ENCODE measurements around the gene AATF.

Gene AATF

GRCh38 chr17:36934692-36935630 is 13.8 kb upstream of the AATF start:
- no peak overlapping the region for H3K27ac ChIP-seq (ENCODE audit: low read length)
- no peaks in the 10 kb centered on the region for H3K36me3 ChIP-seq (replicated peaks; ENCODE audit: insufficient read depth, low read length)
- no peaks in the 10 kb centered on the region for H4K20me1 ChIP-seq (ENCODE audit: insufficient read depth, low read length)
- no peaks in the 10 kb centered on the region for H3K9me3 ChIP-seq (replicated peaks; ENCODE audit: insufficient read depth, low read length)
- H3K4me2 ChIP-seq (ENCODE audit: low read depth, low read length): no peak overlapping the region; the same call in 1 of the 2 replicates
- H3K27me3 ChIP-seq (replicated peaks; ENCODE audit: insufficient read depth, low read length): peaks cover 98% of the 10 kb centered on the region
- H3K79me2 ChIP-seq (ENCODE audit: low read length): no peaks in the 10 kb centered on the region
- H3K4me3 ChIP-seq (ENCODE audit: low read length): no peak overlapping the region
- H3F3A ChIP-seq (ENCODE audit: insufficient read depth, low read length): no peaks in the 10 kb centered on the region
- no peak overlapping the region for H3K9ac ChIP-seq (ENCODE audit: low read length)
- DNase-seq: no peak
- TF ChIP-seq, protein P1, sequence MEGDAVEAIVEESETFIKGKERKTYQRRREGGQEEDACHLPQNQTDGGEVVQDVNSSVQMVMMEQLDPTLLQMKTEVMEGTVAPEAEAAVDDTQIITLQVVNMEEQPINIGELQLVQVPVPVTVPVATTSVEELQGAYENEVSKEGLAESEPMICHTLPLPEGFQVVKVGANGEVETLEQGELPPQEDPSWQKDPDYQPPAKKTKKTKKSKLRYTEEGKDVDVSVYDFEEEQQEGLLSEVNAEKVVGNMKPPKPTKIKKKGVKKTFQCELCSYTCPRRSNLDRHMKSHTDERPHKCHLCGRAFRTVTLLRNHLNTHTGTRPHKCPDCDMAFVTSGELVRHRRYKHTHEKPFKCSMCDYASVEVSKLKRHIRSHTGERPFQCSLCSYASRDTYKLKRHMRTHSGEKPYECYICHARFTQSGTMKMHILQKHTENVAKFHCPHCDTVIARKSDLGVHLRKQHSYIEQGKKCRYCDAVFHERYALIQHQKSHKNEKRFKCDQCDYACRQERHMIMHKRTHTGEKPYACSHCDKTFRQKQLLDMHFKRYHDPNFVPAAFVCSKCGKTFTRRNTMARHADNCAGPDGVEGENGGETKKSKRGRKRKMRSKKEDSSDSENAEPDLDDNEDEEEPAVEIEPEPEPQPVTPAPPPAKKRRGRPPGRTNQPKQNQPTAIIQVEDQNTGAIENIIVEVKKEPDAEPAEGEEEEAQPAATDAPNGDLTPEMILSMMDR (IDR thresholded peaks at IDR 0.05; ENCODE audit: low read length): no peak
- TF ChIP-seq EZH2phosphoT487 (IDR thresholded peaks at IDR 0.05; ENCODE audit: low read length) (no peak), EZH2 (optimal IDR thresholded peaks at IDR 0.05; ENCODE audit: low read depth, low read length) (no peak)
- no peaks in the 10 kb centered on the region for H3K4me1 ChIP-seq (ENCODE audit: low read length)
- H2AFZ ChIP-seq (ENCODE audit: low read length): no peak overlapping the region
- no peaks in the 10 kb centered on the region for H3K9me2 ChIP-seq (replicated peaks; ENCODE audit: insufficient read depth, low read length)

GRCh38 chr17:36935671-36936454 is 12.9 kb upstream of the AATF start:
- Histone ChIP-seq H3F3A (ENCODE audit: insufficient read depth, low read length) (no peaks in the 10 kb centered on the region), H3K9ac (ENCODE audit: low read length) (no peak overlapping the region), H3K9me3 (replicated peaks; ENCODE audit: insufficient read depth, low read length) (no peaks in the 10 kb centered on the region), H2AFZ (ENCODE audit: low read length) (no peak overlapping the region), H3K4me2 (ENCODE audit: low read depth, low read length) (peak overlapping the region; percentile 83), H4K20me1 (ENCODE audit: insufficient read depth, low read length) (no peaks in the 10 kb centered on the region), H3K4me3 (ENCODE audit: low read length) (peak overlapping the region; percentile 50), H3K9me2 (replicated peaks; ENCODE audit: insufficient read depth, low read length) (no peaks in the 10 kb centered on the region), H3K79me2 (ENCODE audit: low read length) (no peaks in the 10 kb centered on the region), H3K36me3 (replicated peaks; ENCODE audit: insufficient read depth, low read length) (no peaks in the 10 kb centered on the region), H3K4me1 (ENCODE audit: low read length) (no peaks in the 10 kb centered on the region), H3K27me3 (replicated peaks; ENCODE audit: insufficient read depth, low read length) (peaks cover 96% of the 10 kb centered on the region), H3K27ac (ENCODE audit: low read length) (no peak overlapping the region)
- TF ChIP-seq EZH2phosphoT487 (IDR thresholded peaks at IDR 0.05; ENCODE audit: low read length) (no peak), EZH2 (optimal IDR thresholded peaks at IDR 0.05; ENCODE audit: low read depth, low read length) (no peak)
- TF ChIP-seq, protein P1 (IDR thresholded peaks at IDR 0.05; ENCODE audit: low read length): no peak
- DNase-seq: no peak

- Histone ChIP-seq H4K20me1 (ENCODE audit: insufficient read depth, low read length) (no peaks in the 10 kb centered on the region), H3K27ac (ENCODE audit: low read length) (no peak overlapping the region), H3F3A (ENCODE audit: insufficient read depth, low read length) (no peaks in the 10 kb centered on the region), H3K9me2 (replicated peaks; ENCODE audit: insufficient read depth, low read length) (no peaks in the 10 kb centered on the region), H3K9me3 (replicated peaks; ENCODE audit: insufficient read depth, low read length) (no peaks in the 10 kb centered on the region), H3K27me3 (replicated peaks; ENCODE audit: insufficient read depth, low read length) (peaks cover 96% of the 10 kb centered on the region), H3K79me2 (ENCODE audit: low read length) (no peaks in the 10 kb centered on the region), H3K4me1 (ENCODE audit: low read length) (no peaks in the 10 kb centered on the region), H3K9ac (ENCODE audit: low read length) (no peak overlapping the region), H2AFZ (ENCODE audit: low read length) (no peak overlapping the region), H3K4me2 (ENCODE audit: low read depth, low read length) (peak overlapping the region; percentile 83), H3K4me3 (ENCODE audit: low read length) (peak overlapping the region; percentile 50), H3K36me3 (replicated peaks; ENCODE audit: insufficient read depth, low read length) (no peaks in the 10 kb centered on the region)
- TF ChIP-seq, protein P1 (IDR thresholded peaks at IDR 0.05; ENCODE audit: low read length): no peak
- TF ChIP-seq EZH2phosphoT487 (IDR thresholded peaks at IDR 0.05; ENCODE audit: low read length) (peak; percentile 76), EZH2 (optimal IDR thresholded peaks at IDR 0.05; ENCODE audit: low read depth, low read length) (peak; percentile 90)
- DNase-seq: no peak
Observed at GRCh38 chr17:36936455-36937000, 12.2 kb upstream of the AATF start.
